Ascending aorta (tissue), 2 donors: ENCODE results near the gene CCER1. TPM values are rescaled to one million over a fixed set of nuclear protein-coding genes. Genes with fewer than 3 reads are reported as not detected.

Source experiments
- DNase-seq, 2 donors: peaks; one replicate each; pipeline ENCODE4 v3.0.0-alpha.2; 2019; ENCODE audit warnings: low spot score in 2 of 2
- H3K27ac ChIP-seq, 2 donors: fragments of 200-600 bp; sonication (generic); one replicate each; pipeline ENCODE4 v1.5.1; 2016 to 2017; ENCODE audit warnings: mild to moderate bottlenecking in 1 of 2
- H3K27me3 ChIP-seq: fragments of 200-600 bp; sonication (generic); one replicate; pipeline ENCODE4 v1.5.1; 2017
- H3K36me3 ChIP-seq, 2 donors: fragments of 200-600 bp; sonication (generic); one replicate each; pipeline ENCODE4 v1.5.1; 2016
- H3K4me1 ChIP-seq, 2 donors: fragments of 200-600 bp; sonication (generic); one replicate each; pipeline ENCODE4 v1.5.1; 2016 to 2017; ENCODE audit warnings: mild to moderate bottlenecking in 1 of 2
- H3K4me3 ChIP-seq, 2 donors: fragments of 200-600 bp; sonication (generic); one replicate each; pipeline ENCODE4 v1.5.1; 2016 to 2017; ENCODE audit warnings: mild to moderate bottlenecking in 1 of 2
- H3K9me3 ChIP-seq, 2 donors: fragments of 200-600 bp; sonication (generic); one replicate each; pipeline ENCODE4 v1.5.1; 2016
- intact Hi-C: fragments of 100-400 bp; cut with DNase I; formaldehyde crosslinking; loops from one replicate; pipeline ENCODE4 v1.15.1; 2023
- total RNA-seq: library from RNA; depleted of rRNA; stranded (reverse); fragments of >200 nt; gene quantifications from one replicate; pipeline ENCODE4 v1.1.0, GENCODE V29; 2016
- TF ChIP-seq, protein P1 (sequence below), 3 experiments: fragments of 200-600 bp in 2 of 3; fragments of 450-650 bp in 1 of 3; sonication (generic) in 2 of 3; IDR thresholded peaks; one replicate each; pipeline ENCODE4 v1.5.1; 2016 to 2019; ENCODE audit warnings: antibody characterized with exemption in 3 of 3, mild to moderate bottlenecking in 1 of 3, moderate library complexity in 1 of 3

CCER1 gene
- total RNA-seq, 1 donor from 2014 or later: not detected

DNA sequence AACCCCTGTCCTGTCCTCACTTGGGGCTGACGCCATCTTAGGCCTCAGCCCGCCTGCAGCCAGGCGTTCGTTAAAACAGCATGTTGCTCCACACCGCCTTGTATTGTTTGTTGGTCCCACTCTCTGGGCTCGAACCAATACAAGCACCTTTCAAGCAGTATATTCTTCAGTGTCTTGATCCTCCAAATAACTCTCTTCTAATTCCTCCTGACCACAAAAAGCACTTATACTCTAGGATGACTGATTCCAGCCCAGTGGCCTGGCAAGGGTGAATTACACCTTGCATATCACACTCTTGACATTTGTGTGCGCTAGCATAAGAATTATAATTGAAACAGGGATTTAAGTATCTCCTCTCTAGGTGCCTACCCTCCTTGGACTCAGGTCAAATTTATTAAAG, 7.1 kb downstream of the CCER1 start:
- H3K4me3 ChIP-seq: no peak overlapping the region
- no peaks in the 10 kb centered on the region for H3K4me1 ChIP-seq
- intact Hi-C loops: no loop called here
- H3K36me3 ChIP-seq: no peaks in the 10 kb centered on the region
- no peaks in the 10 kb centered on the region for H3K27me3 ChIP-seq
- no peaks in the 10 kb centered on the region for H3K9me3 ChIP-seq
- DNase-seq: no peak
- TF ChIP-seq, protein P1, sequence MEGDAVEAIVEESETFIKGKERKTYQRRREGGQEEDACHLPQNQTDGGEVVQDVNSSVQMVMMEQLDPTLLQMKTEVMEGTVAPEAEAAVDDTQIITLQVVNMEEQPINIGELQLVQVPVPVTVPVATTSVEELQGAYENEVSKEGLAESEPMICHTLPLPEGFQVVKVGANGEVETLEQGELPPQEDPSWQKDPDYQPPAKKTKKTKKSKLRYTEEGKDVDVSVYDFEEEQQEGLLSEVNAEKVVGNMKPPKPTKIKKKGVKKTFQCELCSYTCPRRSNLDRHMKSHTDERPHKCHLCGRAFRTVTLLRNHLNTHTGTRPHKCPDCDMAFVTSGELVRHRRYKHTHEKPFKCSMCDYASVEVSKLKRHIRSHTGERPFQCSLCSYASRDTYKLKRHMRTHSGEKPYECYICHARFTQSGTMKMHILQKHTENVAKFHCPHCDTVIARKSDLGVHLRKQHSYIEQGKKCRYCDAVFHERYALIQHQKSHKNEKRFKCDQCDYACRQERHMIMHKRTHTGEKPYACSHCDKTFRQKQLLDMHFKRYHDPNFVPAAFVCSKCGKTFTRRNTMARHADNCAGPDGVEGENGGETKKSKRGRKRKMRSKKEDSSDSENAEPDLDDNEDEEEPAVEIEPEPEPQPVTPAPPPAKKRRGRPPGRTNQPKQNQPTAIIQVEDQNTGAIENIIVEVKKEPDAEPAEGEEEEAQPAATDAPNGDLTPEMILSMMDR (IDR thresholded peaks at IDR 0.05): no peak
- no peak overlapping the region for H3K27ac ChIP-seq

DNA sequence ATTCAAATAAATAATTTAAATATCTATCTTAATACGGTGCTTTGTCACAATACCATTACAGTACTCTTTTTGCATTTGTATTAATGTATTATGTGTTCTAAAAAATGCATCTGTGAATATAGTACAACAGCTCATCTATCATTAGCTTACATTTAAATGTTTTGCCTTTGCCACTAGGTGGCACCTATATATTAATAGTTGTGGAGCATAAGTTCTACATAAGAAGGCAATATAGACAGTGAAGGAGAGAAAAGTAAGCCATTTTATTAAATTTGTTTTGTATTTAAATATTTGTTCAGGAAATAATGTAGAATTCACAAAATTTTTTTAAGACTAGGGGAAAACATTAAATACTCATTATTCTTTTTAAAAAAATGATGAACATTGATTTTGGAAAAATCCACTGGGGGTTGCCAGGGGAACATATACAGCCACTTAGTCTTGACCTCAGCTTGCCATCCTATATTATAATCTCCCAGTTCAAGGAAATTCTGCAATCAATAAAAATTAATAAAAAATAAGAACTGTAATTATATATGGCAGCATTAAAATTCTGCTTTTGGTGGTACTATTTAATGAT, 9.8 kb downstream of the CCER1 start:
- Histone ChIP-seq H3K27me3 (no peaks in the 10 kb centered on the region), H3K9me3 (no peaks in the 10 kb centered on the region), H3K36me3 (no peaks in the 10 kb centered on the region), H3K27ac (no peak overlapping the region), H3K4me1 (no peaks in the 10 kb centered on the region), H3K4me3 (no peak overlapping the region)
- intact Hi-C loops: no loop called here
- no peak for DNase-seq
- TF ChIP-seq, protein P1 (IDR thresholded peaks at IDR 0.05): peak in 2 of 3 experiments; percentile 24 to 32

DNA sequence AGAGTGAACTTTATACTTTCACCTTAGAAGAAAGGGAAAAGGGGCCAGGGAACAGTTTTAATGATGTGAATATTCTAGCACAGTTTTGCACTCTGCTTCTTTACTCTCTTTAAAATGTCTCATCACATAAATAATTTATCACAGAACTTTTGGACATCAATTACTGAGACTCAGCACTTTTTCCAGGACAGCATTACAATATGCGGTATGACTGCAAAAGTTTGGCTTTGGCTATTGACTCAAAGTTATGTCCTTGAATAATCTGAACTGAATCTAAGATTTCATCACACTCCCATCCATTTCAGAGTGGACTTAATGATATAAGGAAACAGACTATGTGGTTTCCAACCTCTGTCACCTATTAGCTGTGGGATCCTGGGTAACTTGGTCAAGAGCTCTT, 11.7 kb downstream of the CCER1 start:
- no peak overlapping the region for H3K27ac ChIP-seq
- no peaks in the 10 kb centered on the region for H3K27me3 ChIP-seq
- H3K36me3 ChIP-seq: no peaks in the 10 kb centered on the region
- no peak for DNase-seq
- H3K9me3 ChIP-seq: no peaks in the 10 kb centered on the region
- H3K4me1 ChIP-seq: no peaks in the 10 kb centered on the region
- intact Hi-C loops: no loop called here
- H3K4me3 ChIP-seq: no peak overlapping the region
- TF ChIP-seq, protein P1 (IDR thresholded peaks at IDR 0.05): no peak

DNA sequence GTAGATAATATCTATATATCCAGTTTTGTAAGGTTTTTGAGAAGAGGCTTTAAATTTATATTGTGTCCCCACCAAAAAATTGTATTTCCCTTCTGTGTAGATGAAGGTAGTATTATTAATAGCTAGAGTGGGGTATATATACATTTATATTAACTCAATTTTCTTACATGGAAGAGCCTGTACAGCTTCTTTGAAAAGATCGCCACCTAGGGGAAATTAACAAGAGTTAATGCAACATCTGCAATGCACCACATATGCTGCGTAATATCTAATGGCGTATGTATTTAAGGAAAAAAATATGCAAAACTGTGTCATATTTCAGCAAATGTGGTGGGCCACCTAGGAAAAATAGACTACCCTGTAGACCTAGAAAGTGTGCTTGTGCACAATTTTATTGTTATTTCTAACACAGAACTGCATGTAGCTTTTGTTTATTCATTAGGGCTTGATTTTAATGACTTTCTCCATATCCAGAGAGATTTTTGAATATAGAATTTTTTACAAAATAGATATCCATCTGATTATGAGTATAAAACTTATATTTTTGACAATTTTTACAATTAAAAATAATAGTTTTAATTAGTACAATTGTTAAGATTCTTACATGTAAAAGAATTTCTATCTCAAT, 14.0 kb downstream of the CCER1 start:
- Histone ChIP-seq H3K27me3 (no peaks in the 10 kb centered on the region), H3K27ac (no peak overlapping the region), H3K9me3 (no peaks in the 10 kb centered on the region), H3K4me3 (no peak overlapping the region), H3K36me3 (no peaks in the 10 kb centered on the region), H3K4me1 (no peaks in the 10 kb centered on the region)
- TF ChIP-seq, protein P1 (IDR thresholded peaks at IDR 0.05): peak in 2 of 3 experiments; percentile 46 to 48
- intact Hi-C loops: no loop called here
- DNase-seq: no peak

DNA sequence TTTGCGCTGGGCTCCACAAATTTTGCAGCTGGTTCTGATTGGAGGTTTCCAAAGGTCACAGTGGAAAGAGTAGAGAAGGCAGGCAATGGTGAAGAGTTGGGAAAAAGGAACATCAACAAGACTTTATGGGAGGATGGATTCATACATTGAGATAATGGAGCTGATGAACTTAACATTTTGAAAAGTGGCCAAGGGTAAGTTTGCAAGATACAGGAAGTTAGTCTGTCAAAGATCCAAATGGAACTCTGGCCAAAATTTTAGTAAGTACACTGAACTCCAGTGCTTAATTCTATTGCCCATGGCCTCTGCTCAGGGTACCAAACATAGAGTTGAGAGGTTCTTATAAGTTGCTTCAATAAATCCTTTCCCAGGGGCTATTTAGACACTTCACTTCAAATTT, 15.6 kb downstream of the CCER1 start:
- TF ChIP-seq, protein P1 (IDR thresholded peaks at IDR 0.05): no peak

More for the DNA sequence above, 15.6 kb downstream of the CCER1 start:
- Histone ChIP-seq H3K36me3 (no peaks in the 10 kb centered on the region), H3K9me3 (no peaks in the 10 kb centered on the region), H3K4me3 (no peak overlapping the region), H3K27me3 (no peaks in the 10 kb centered on the region), H3K4me1 (no peaks in the 10 kb centered on the region), H3K27ac (no peak overlapping the region)
- DNase-seq: no peak
- intact Hi-C loops: no loop called here
